NCI-H345 treated with DMSO at 0.1 percent for 48 hours (cell line): ENCODE measurements around the gene BANP.
"Not testable (repeated sequence)": the region's sequence is repeated elsewhere in the genome, so short reads cannot be mapped to it uniquely, and the experiment has no call there.

ENCODE experiments used
- DNase-seq: peaks from one replicate; lab custom pipeline; 2025; ENCODE audit not compliant: unreplicated experiment; lab: John Stamatoyannopoulos, UW

Gene BANP

DNA sequence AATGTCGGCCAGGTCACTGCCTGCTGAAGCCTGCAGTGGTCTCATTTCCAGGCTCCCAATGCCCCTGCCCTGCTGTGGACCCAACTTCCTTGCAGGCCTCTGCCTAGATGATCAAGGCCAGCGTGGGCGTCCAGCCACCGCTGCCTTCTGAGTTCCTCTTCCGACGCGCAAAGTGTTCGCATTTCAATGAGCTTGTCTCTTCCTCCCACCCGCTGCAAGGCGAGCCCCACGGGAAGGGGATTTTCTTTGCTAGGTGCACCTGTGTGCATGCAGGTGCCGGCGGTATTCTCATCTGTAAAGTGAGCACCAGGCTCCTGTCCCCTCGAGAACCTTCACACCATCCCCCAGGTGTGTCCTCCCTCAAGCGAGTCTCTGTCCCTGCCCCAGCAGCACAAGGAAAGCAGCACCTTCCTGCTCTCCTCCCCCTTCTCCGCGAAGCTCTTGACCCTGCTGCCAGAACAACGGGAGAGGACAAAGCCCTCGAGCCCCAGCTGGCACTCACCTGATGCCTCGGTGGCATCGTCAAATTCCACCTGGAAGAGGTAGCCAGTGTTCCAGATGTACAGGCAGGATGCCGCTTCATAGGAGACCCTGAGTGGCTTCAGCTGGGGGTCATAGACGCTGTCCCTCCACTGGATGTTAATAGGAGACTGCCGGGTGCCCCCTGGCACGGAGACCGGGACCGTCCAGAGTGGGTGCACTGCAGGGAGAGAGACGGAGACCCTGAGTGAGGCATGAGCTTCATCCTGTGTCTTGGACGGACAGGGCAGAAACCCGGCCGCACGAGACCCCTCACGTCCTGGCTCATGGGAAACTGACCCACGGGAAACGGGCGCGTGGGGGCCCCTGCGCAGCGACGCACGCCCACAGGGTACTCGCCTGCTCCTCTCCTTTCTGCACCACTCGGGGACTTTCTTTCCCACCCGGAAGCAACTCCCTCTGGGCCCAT lies 24.7 kb upstream of the BANP start:
- DNase-seq: no peak

GRCh38 chr16:87927195-87927562 lies 24.1 kb upstream of the BANP start:
- no peak for DNase-seq

GRCh38 chr16:87929986-87930385 lies 21.2 kb upstream of the BANP start:
- no peak for DNase-seq

GRCh38 chr16:87930456-87930855 lies 20.8 kb upstream of the BANP start:
- DNase-seq: no peak

DNA sequence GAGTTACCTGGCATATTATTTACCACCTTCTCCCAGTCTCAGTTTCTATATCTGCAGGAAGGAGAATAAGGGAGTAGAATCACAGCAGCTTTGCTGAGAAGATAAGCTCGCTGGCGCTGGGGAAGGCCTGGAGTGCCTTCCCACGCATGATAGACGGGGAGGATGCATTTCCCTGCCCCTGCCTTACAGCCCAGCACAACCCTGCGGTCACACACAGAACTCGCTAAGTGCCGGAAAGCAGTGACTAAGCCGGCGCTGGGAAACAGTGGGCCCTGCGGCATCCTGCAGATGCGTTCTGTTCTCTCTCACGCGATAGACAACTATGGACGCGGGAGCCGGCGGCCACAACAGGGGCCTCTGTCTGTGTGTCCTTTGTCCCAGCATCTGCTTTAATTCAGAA lies 19.7 kb upstream of the BANP start:
- peak; percentile 23 for DNase-seq

DNA sequence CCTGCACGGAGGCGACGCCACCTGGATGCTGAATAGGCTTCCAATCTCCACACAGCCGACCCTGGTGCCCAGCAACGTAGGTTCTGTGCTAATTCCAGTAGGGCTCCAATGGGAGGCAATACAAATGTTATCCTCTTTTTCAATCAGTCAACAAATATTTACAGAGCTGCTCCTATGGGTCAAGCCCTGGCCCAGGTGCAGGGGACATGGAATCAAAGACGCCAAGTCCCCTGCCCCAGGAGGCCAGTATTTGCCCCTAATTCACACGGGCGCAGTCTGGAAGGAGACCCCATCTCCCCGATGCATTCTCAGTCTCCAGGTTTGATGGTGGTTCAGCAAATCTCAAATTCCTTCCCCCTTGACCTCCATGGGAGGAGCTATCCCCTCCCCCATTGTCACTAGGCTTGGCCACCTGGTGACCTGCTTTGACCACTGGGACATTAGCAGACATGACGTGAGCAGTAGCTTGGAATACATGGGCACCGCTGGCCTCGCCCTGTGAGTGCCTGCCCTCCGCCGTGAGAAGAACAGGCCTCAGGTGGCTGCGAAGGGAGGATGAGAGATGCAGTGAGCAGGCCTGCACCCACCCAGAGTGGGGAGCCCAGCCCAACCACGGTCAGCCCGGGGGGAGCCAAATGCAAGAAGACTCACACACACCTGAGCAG lies 18.6 kb upstream of the BANP start:
- not testable (repeated sequence) for DNase-seq

- DNase-seq: no peak
These were observed 18.1 kb upstream of the BANP start for GRCh38 chr16:87933140-87933495.

- DNase-seq: not testable (repeated sequence)
These were observed 16.3 kb upstream of the BANP start for GRCh38 chr16:87934752-87935425.

GRCh38 chr16:87936016-87936374 lies 15.2 kb upstream of the BANP start:
- DNase-seq: not testable (repeated sequence)

- DNase-seq: no peak
These were observed 14.6 kb upstream of the BANP start, which contains the start of gene CA5A for GRCh38 chr16:87936375-87937230. CA5A (minus strand) TSS chr16:87936529; CDS start chr16:87936450, 79 bp downstream.

- DNase-seq: not testable (repeated sequence)
These were observed 14.0 kb upstream of the BANP start for GRCh38 chr16:87937231-87937542.

DNA sequence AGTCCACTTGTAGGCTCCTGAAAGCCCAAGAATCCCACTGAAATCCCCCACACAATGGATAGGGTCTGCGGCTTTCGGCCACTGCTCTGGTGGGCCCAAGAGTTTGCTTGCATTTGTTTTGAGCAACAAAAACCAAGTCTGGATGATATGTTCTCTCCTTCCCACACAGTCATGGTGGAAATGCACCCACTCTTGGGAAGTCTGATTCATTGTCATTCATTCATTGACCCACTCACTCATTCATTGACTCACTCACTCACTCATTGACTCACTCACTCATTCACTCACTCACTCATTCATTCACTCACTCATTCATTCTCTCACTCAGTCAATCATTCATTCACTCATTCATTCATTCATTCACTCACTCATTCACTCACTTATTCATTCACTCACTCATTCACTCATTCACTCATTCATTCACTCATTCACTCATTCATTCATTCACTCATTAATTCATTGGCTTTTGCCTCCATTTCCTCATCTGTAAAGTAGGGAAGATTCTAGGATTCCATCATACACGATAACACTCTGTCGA lies 12.8 kb upstream of the BANP start:
- DNase-seq: no peak

DNA sequence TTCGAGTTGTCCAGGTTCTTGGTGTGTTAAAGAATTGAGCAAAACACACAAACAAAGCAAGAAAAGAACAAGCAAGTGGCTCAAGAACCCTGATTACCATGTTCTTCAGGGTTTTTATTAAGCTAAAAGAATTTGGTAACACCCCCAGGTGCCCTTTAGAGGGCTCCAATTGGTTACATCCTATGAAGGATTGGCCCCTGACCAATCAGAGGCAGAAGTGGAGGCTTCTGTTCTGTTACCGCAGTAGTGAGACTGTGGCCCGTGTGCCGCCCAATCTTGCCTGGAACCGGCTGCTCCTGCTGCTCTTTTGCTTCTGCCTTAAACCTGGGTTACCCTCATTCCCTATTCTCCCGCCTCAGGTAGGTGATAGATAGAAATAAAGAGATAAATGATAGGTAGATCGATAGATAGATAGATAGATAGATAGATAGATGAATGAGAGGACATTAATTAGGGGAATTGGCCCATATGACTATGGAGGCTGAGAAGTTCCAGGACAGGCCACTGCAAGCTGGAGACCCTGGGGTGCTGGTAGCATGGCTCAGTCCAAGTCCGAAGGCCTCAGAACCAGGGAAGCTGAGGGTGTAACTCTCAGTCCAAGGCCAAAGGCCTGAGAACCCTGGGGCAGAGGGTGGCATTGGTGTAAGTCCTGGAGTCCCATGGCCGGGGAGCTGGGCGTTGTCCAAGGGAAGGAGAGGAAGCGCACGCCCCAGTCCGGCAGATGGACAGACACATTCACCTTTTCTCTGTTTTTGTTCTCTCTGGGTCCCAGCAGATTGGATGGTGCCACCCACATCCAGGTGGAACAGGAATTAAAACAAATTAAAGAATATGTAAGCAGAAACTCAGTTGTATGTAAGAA lies 11.4 kb upstream of the BANP start:
- DNase-seq: no peak

DNA sequence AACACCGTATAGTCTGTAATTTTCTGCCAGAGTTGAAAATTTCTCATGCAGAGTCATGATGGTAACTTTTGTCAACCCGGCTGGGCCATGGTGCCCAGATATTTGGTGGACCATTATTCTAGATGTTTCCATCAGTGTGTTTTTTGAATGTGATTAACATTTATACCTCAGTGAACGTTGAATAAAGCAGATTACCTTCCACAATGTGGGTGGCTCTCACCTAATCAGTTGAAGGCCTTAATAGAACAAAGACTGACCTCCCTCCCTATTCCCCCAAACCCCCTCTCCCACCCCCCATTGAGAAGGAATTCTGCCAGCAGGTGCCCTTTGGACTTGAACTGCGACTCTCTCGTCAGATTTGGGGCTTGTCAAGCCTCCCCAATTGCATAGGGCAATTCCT lies 8.6 kb upstream of the BANP start:
- no peak for DNase-seq

DNA sequence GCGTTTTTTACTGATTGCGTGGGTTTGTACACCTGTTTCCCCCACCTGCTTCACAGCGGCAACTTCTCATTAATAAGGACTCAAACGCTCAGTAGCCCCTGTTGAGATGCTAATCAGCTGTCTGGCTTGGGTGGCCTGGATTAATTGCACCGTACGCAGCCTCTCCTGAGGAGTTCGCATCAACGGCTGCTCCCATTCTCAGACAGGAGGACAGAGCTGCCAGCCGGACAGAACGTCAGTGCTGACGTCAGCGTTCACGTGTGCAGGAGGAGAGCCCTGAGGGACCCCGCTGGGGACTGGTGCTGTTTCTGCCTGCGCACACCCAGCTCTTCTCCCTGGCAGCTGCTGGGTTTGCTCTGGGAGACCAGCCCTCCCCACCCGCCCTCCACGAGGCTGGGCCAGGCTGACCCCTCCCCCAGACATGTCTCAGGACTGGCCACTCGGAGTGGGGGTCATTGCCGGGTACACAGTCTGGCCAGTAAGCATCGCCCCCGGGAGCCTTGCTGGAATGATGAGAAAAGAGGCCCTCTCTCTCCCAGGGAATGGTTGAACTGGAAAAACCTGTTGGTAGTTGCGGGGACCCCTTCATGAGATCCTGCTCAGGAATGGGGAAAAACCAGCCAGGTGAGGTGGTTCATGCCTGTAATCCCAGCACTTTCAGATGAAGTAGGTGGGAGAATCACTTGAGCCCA lies 5.7 kb upstream of the BANP start:
- peak; percentile 82 for DNase-seq

DNA sequence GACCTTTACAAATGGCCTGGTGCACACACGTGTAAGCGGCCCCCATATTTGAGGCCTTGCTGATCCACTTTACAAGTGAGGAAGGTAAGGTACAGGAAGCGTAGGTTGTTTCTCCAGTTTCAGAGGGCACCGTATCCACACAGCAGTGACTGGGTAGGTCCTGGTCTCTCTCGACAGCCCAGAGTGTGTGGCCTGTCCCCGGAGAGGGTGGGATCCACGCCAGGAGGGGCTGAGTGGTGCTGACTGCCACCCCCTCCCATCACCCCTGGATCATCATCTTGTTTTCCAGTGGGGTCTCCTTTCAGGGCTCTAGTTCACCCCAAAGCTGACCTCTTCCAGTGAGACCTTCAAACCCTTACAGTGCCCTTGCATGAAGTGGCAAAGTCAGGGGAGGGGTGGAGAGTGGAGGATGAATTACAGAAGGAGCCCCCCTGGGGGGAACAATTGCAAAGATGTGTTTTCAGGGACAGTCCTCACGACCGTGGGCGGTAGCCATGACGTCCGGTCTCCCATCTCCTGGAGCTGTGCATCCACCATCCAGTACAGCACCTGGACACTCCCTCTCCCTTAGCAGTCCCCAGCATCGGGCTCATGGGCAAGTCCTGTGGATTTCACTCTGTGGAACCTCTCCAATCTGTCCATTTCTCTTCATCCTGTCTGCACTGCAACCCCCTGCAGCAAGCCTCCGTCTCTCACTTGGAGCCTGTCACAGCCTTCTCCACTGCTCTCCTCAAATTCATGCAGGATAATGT lies 4.5 kb upstream of the BANP start:
- no peak for DNase-seq

- no peak for DNase-seq
These were observed 3.7 kb upstream of the BANP start for GRCh38 chr16:87947356-87948118.

DNA sequence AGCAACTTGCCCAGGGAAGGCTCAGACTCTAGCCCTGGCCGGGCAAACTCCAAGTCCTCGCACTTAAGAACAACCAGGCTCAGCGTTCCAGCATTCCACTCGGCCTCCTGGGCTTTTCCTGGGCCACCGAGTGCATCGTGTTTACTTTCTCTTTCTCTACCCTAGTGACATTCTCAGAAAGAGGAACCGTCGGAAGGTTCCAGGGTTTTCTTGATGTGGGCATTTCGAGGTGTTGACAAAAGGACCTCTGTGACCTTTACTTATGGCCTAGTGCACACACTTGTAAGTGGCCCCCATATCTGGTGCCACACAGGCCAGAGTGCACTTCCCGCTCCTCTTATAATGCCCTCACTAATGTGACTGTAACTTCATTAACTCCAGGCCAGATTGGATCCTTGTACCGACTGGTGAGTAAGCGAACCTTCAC lies 3.1 kb upstream of the BANP start:
- DNase-seq: no peak
